Measurements from ENCODE around the gene SSUH2. TPM values are rescaled to one million over a fixed set of nuclear protein-coding genes. Genes with fewer than 3 reads are reported as not detected.

Gene SSUH2
- total and polyA plus RNA-seq, 2 of the 13 experiments (the other 11 are each of a cell fraction or from before 2014, with no cell fraction given): 38.1 to 136 TPM

DNA sequence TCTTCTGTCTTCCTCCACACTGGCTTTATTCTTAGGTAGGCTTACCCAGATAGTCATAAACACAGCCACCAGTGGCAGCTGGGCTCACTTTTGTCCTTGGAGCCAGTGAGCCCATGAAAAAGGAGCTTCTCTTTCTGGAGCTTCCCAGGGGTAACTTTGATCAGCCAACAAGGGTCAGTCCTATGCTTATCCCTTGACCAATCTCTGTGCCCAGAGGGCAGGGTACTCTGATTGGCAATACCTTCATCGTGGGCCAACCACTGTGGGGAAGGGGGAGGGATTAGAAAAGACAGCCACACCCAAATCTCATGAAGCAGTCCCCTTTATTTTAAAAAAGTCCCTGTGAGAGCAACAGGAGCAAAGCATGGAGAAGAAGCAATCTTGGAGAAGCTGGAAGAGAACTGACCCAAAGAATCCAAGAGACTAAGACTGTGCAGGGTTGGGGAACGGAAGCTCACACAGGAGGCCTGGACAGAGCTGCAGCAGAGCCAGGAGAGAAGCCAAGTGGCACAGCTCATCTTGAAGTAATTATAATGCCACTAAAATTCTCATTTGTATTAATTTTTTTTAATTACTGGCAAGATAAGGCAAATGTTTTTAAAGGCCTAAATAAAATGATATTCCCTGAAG is 70.4 kb downstream of the SSUH2 start:
- no peaks in the 10 kb centered on the region for H4K20me1 ChIP-seq (ENCODE audit: insufficient read depth, low read length)
- intact Hi-C loops (cut with micrococcal nuclease; ENCODE audit: unreplicated experiment): no loop called here
- ATAC-seq: no peak
- H3K79me2 ChIP-seq (ENCODE audit: insufficient read depth, low read length): no peaks in the 10 kb centered on the region
- no peak overlapping the region for H2AFZ ChIP-seq (ENCODE audit: low read length)
- ChIA-PET CTCF (ENCODE audit: low intra/inter-chr PET ratio, low total read pairs) (no interaction called here), POLR2A (no interaction called here)
- FAIRE-seq: no peak
- no peak overlapping the region for H3K4me3 ChIP-seq (replicated peaks in 1 of 3; ENCODE audit: insufficient read depth in 1 of 3, low read depth in 2 of 3, low read length in 3 of 3)
- H3K9ac ChIP-seq (ENCODE audit: insufficient read depth, low read depth, low read length): no peak overlapping the region
- H3K27me3 ChIP-seq (ENCODE audit: control insufficient read depth in 1 of 2, insufficient read depth in 2 of 2, low read length in 2 of 2): no peaks in the 10 kb centered on the region
- H3K27ac ChIP-seq (ENCODE audit: extremely low read length, insufficient read depth, low read length): no peak overlapping the region
- DNase-seq (ENCODE audit: low spot score): no peak
- no peak for TF ChIP-seq ZNF225 (CRISPR knock-in tag; IDR thresholded peaks at IDR 0.05)
- no peak for TF ChIP-seq RFXANK (CRISPR knock-in tag; IDR thresholded peaks at IDR 0.05)
- TF ChIP-seq ZNF543 (CRISPR knock-in tag; IDR thresholded peaks at IDR 0.05): no peak
- TF ChIP-seq GLI4 (CRISPR knock-in tag; IDR thresholded peaks at IDR 0.05; ENCODE audit: borderline replicate concordance): no peak
- TF ChIP-seq, protein P1, sequence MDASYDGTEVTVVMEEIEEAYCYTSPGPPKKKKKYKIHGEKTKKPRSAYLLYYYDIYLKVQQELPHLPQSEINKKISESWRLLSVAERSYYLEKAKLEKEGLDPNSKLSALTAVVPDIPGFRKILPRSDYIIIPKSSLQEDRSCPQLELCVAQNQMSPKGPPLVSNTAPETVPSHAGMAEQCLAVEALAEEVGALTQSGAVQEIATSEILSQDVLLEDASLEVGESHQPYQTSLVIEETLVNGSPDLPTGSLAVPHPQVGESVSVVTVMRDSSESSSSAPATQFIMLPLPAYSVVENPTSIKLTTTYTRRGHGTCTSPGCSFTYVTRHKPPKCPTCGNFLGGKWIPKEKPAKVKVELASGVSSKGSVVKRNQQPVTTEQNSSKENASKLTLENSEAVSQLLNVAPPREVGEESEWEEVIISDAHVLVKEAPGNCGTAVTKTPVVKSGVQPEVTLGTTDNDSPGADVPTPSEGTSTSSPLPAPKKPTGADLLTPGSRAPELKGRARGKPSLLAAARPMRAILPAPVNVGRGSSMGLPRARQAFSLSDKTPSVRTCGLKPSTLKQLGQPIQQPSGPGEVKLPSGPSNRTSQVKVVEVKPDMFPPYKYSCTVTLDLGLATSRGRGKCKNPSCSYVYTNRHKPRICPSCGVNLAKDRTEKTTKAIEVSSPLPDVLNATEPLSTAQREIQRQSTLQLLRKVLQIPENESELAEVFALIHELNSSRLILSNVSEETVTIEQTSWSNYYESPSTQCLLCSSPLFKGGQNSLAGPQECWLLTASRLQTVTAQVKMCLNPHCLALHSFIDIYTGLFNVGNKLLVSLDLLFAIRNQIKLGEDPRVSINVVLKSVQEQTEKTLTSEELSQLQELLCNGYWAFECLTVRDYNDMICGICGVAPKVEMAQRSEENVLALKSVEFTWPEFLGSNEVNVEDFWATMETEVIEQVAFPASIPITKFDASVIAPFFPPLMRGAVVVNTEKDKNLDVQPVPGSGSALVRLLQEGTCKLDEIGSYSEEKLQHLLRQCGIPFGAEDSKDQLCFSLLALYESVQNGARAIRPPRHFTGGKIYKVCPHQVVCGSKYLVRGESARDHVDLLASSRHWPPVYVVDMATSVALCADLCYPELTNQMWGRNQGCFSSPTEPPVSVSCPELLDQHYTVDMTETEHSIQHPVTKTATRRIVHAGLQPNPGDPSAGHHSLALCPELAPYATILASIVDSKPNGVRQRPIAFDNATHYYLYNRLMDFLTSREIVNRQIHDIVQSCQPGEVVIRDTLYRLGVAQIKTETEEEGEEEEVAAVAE (CRISPR knock-in tag; IDR thresholded peaks at IDR 0.05; ENCODE audit: borderline replicate concordance): no peak
- TF ChIP-seq ZNF773 (CRISPR knock-in tag; IDR thresholded peaks at IDR 0.05; ENCODE audit: borderline replicate concordance): no peak
- TF ChIP-seq, protein P2, sequence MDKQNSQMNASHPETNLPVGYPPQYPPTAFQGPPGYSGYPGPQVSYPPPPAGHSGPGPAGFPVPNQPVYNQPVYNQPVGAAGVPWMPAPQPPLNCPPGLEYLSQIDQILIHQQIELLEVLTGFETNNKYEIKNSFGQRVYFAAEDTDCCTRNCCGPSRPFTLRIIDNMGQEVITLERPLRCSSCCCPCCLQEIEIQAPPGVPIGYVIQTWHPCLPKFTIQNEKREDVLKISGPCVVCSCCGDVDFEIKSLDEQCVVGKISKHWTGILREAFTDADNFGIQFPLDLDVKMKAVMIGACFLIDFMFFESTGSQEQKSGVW (CRISPR knock-in tag; IDR thresholded peaks at IDR 0.05; ENCODE audit: borderline replicate concordance): no peak
- TF ChIP-seq, protein P3, sequence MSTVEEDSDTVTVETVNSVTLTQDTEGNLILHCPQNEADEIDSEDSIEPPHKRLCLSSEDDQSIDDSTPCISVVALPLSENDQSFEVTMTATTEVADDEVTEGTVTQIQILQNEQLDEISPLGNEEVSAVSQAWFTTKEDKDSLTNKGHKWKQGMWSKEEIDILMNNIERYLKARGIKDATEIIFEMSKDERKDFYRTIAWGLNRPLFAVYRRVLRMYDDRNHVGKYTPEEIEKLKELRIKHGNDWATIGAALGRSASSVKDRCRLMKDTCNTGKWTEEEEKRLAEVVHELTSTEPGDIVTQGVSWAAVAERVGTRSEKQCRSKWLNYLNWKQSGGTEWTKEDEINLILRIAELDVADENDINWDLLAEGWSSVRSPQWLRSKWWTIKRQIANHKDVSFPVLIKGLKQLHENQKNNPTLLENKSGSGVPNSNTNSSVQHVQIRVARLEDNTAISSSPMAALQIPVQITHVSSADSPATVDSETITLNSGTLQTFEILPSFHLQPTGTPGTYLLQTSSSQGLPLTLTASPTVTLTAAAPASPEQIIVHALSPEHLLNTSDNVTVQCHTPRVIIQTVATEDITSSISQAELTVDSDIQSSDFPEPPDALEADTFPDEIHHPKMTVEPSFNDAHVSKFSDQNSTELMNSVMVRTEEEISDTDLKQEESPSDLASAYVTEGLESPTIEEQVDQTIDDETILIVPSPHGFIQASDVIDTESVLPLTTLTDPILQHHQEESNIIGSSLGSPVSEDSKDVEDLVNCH (CRISPR knock-in tag; IDR thresholded peaks at IDR 0.05): no peak
- TF ChIP-seq ZNF672 (CRISPR knock-in tag; IDR thresholded peaks at IDR 0.05): no peak
- no peak for TF ChIP-seq CEBPB (IDR thresholded peaks at IDR 0.05; ENCODE audit: borderline replicate concordance, low read depth, low read length)
- TF ChIP-seq ADNP (CRISPR knock-in tag; IDR thresholded peaks at IDR 0.05): no peak
- TF ChIP-seq, protein P4, sequence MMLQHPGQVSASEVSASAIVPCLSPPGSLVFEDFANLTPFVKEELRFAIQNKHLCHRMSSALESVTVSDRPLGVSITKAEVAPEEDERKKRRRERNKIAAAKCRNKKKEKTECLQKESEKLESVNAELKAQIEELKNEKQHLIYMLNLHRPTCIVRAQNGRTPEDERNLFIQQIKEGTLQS (CRISPR knock-in tag; IDR thresholded peaks at IDR 0.05): no peak
- TF ChIP-seq KDM2A (CRISPR knock-in tag; IDR thresholded peaks at IDR 0.05; ENCODE audit: borderline replicate concordance, low read depth): no peak
- TF ChIP-seq HOXA3 (CRISPR knock-in tag; IDR thresholded peaks at IDR 0.05): no peak
- TF ChIP-seq ZNF337 (CRISPR knock-in tag; IDR thresholded peaks at IDR 0.05; ENCODE audit: borderline replicate concordance, low read depth): no peak
- TF ChIP-seq POLR2AphosphoS5 (IDR thresholded peaks at IDR 0.05; ENCODE audit: low read depth, low read length): no peak
- H3K9me3 ChIP-seq (ENCODE audit: low read length): no peaks in the 10 kb centered on the region
- in situ Hi-C loops (cut with HindIII; ENCODE audit: extremely low pct_ligation_motif_present, low pct_unique_long_range_greater_than_20kb): no loop called here
- H3K4me2 ChIP-seq (ENCODE audit: low read depth, low read length): no peak overlapping the region
- no peaks in the 10 kb centered on the region; a peak in 1 of 5 replicates for H3K36me3 ChIP-seq (replicated peaks in 1 of 2; ENCODE audit: control insufficient read depth in 1 of 2, insufficient read depth in 2 of 2, low read length in 2 of 2)
- no TSS peak for BruUV-seq (replicated peaks)
- H3K4me1 ChIP-seq (ENCODE audit: insufficient read depth, low read length): no peaks in the 10 kb centered on the region
- WGBS (ENCODE audit: low lambda C conversion rate): 73% methylated on average over 2 of the region's 2 CpGs

All from HepG2 (cell line).